HG02763 (cell line): ENCODE measurements around the gene MLLT1.

Source experiments
- ATAC-seq: cut with Tn5 transposase; IDR thresholded peaks from one replicate; pipeline ENCODE4 v1.9.1; 2021; ENCODE audit warnings: mild to moderate bottlenecking, moderate library complexity; ENCODE audit not compliant: unreplicated experiment

MLLT1 gene

GRCh38 chr19:6275170-6275744, 4.5 kb downstream of the MLLT1 start:
- no peak for ATAC-seq

GRCh38 chr19:6274756-6275155, 5.0 kb downstream of the MLLT1 start:
- no peak for ATAC-seq

GRCh38 chr19:6273701-6274601, 5.8 kb downstream of the MLLT1 start:
- no peak for ATAC-seq

- ATAC-seq, result no peak
Measured at GRCh38 chr19:6272913-6273600, 6.7 kb downstream of the MLLT1 start.

- ATAC-seq, result no peak
Measured at GRCh38 chr19:6272411-6272791, 7.4 kb downstream of the MLLT1 start.

- ATAC-seq, result no peak
Measured at GRCh38 chr19:6271721-6272410, 7.9 kb downstream of the MLLT1 start.

GRCh38 chr19:6271251-6271650, 8.5 kb downstream of the MLLT1 start:
- no peak for ATAC-seq

- ATAC-seq, result no peak
Measured at GRCh38 chr19:6270822-6271221, 9.0 kb downstream of the MLLT1 start.

- no peak for ATAC-seq
Measured at GRCh38 chr19:6270076-6270745, 9.6 kb downstream of the MLLT1 start.

GRCh38 chr19:6269101-6269886, 10.5 kb downstream of the MLLT1 start:
- no peak for ATAC-seq

GRCh38 chr19:6268382-6268771, 11.4 kb downstream of the MLLT1 start:
- ATAC-seq, result no peak

- ATAC-seq, result no peak
Measured at GRCh38 chr19:6267552-6268381, 12.0 kb downstream of the MLLT1 start.

- no peak for ATAC-seq
Measured at GRCh38 chr19:6264803-6265202, 15.0 kb downstream of the MLLT1 start.

GRCh38 chr19:6263735-6264444, 15.9 kb downstream of the MLLT1 start:
- no peak for ATAC-seq

GRCh38 chr19:6263306-6263705, 16.5 kb downstream of the MLLT1 start:
- ATAC-seq, result no peak

GRCh38 chr19:6262519-6262918, 17.3 kb downstream of the MLLT1 start:
- ATAC-seq, result no peak

GRCh38 chr19:6261883-6262282, 17.9 kb downstream of the MLLT1 start:
- ATAC-seq, result no peak

GRCh38 chr19:6260912-6261650, 18.7 kb downstream of the MLLT1 start:
- no peak for ATAC-seq
